Ishikawa (cell line): ENCODE measurements around the gene ACTC1.

Experiments used
- CEBPB ChIP-seq: IDR thresholded peaks from 2 replicates; pipeline ENCODE4 v1.6.1; 2012
- TAF1 ChIP-seq: IDR thresholded peaks from 2 replicates; pipeline ENCODE4 v1.6.1; 2012; ENCODE audit warnings: low read depth, mild to moderate bottlenecking
- TCF12 ChIP-seq: IDR thresholded peaks from 2 replicates; pipeline ENCODE4 v1.6.1; 2012; ENCODE audit warnings: low read depth
- TF ChIP-seq, protein P1 (sequence below): IDR thresholded peaks from 2 replicates; pipeline ENCODE4 v1.6.1; 2012

GRCh38 chr15:34808016-34808415, 12.7 kb upstream of the ACTC1 start:
- TF ChIP-seq, protein P1, sequence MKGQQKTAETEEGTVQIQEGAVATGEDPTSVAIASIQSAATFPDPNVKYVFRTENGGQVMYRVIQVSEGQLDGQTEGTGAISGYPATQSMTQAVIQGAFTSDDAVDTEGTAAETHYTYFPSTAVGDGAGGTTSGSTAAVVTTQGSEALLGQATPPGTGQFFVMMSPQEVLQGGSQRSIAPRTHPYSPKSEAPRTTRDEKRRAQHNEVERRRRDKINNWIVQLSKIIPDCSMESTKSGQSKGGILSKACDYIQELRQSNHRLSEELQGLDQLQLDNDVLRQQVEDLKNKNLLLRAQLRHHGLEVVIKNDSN, result no peak
- TF ChIP-seq TAF1 (no peak), CEBPB (no peak), TCF12 (no peak)
